ENCODE results near the gene P2RY11. TPM values are rescaled to one million over a fixed set of nuclear protein-coding genes. Genes with fewer than 3 reads are reported as not detected.

Gene P2RY11
- total RNA-seq, 1 donor: 3.0 TPM

GRCh38 chr19:10134040-10134439 lies 22.5 kb downstream of the P2RY11 start:
- H3K4me3 ChIP-seq (ENCODE audit: low read depth, low read length): no peak overlapping the region
- DNase-seq (ENCODE audit: low read depth): no peak

GRCh38 chr19:10135551-10136334 lies 24.2 kb downstream of the P2RY11 start:
- DNase-seq (ENCODE audit: low read depth): no peak
- TF ChIP-seq CTCF (IDR thresholded peaks at IDR 0.05; ENCODE audit: insufficient read depth, low read length): no peak

More at GRCh38 chr19:10134040-10134439, 22.5 kb downstream of the P2RY11 start:
- no peak for TF ChIP-seq CTCF (IDR thresholded peaks at IDR 0.05; ENCODE audit: insufficient read depth, low read length)

GRCh38 chr19:10136936-10137335 lies 25.4 kb downstream of the P2RY11 start:
- no peak for DNase-seq (ENCODE audit: low read depth)
- no peak overlapping the region for H3K4me3 ChIP-seq (ENCODE audit: low read depth, low read length)
- TF ChIP-seq CTCF (IDR thresholded peaks at IDR 0.05; ENCODE audit: insufficient read depth, low read length): no peak

More at GRCh38 chr19:10135551-10136334, 24.2 kb downstream of the P2RY11 start:
- H3K4me3 ChIP-seq (ENCODE audit: low read depth, low read length): no peak overlapping the region

GRCh38 chr19:10137751-10138682 lies 26.5 kb downstream of the P2RY11 start:
- no peak for TF ChIP-seq CTCF (IDR thresholded peaks at IDR 0.05; ENCODE audit: insufficient read depth, low read length)
- no peak for DNase-seq (ENCODE audit: low read depth)
- H3K4me3 ChIP-seq (ENCODE audit: low read depth, low read length): no peak overlapping the region

GRCh38 chr19:10138879-10139795 lies 27.6 kb downstream of the P2RY11 start:
- no peak for TF ChIP-seq CTCF (IDR thresholded peaks at IDR 0.05; ENCODE audit: insufficient read depth, low read length)
- DNase-seq (ENCODE audit: low read depth): no peak
- no peak overlapping the region for H3K4me3 ChIP-seq (ENCODE audit: low read depth, low read length)

- no peak for DNase-seq (ENCODE audit: low read depth)
- no peak for TF ChIP-seq CTCF (IDR thresholded peaks at IDR 0.05; ENCODE audit: insufficient read depth, low read length)
- H3K4me3 ChIP-seq (ENCODE audit: low read depth, low read length): no peak overlapping the region
Observed at GRCh38 chr19:10139952-10140351, 28.5 kb downstream of the P2RY11 start.

Data from fibroblast of the aortic adventitia (primary cell).